Uterus (tissue), 4 donors: ENCODE data around the gene DCAF10. TPM values are rescaled to one million over a fixed set of nuclear protein-coding genes. Genes with fewer than 3 reads are reported as not detected.

Experiments
- DNase-seq, 2 donors: peaks; one replicate each; pipeline ENCODE4 v3.0.0-alpha.2; 2019 to 2020
- H3K27ac ChIP-seq, 2 donors: fragments of 200-600 bp; sonication (generic); 1 replicate in 1 of 2; 2 replicates in 1 of 2; pipeline ENCODE4 v1.5.1; 2016 to 2018
- H3K27me3 ChIP-seq, 2 donors: fragments of 200-600 bp; sonication (generic); one replicate each; pipeline ENCODE4 v1.5.1; 2018 to 2019; ENCODE audit warnings: control low read depth in 1 of 2
- H3K36me3 ChIP-seq, 2 donors: fragments of 200-600 bp; sonication (generic); one replicate each; pipeline ENCODE4 v1.5.1; 2019; ENCODE audit warnings: control low read depth in 1 of 2
- H3K4me1 ChIP-seq, 2 donors: fragments of 200-600 bp; sonication (generic); one replicate each; pipeline ENCODE4 v1.5.1; 2018 to 2019; ENCODE audit warnings: control low read depth in 1 of 2
- H3K4me3 ChIP-seq, 2 donors: fragments of 200-600 bp; sonication (generic); 1 replicate in 1 of 2; 2 replicates in 1 of 2; pipeline ENCODE4 v1.5.1; 2018 to 2019; ENCODE audit warnings: mild to moderate bottlenecking in 1 of 2
- H3K9me3 ChIP-seq, 2 donors: fragments of 200-600 bp; sonication (generic); one replicate each; pipeline ENCODE4 v1.5.1; 2019; ENCODE audit warnings: control low read depth in 1 of 2
- CTCF ChIP-seq, 4 experiments: fragments of 200-600 bp in 2 of 4; fragments of 450-650 bp in 2 of 4; sonication (generic) in 2 of 4; IDR thresholded peaks; one replicate each; pipeline ENCODE4 v1.5.1; 2016 to 2019; ENCODE audit warnings: antibody characterized with exemption in 4 of 4, mild to moderate bottlenecking in 2 of 4, moderate library complexity in 1 of 4
- POLR2A ChIP-seq, 2 donors: fragments of 450-650 bp; IDR thresholded peaks; one replicate each; pipeline ENCODE4 v1.6.1; 2016; ENCODE audit warnings: antibody characterized with exemption in 2 of 2, mild to moderate bottlenecking in 1 of 2, moderate library complexity in 1 of 2
- intact Hi-C: fragments of 100-400 bp; cut with DNase I; formaldehyde crosslinking; loops from one replicate; pipeline ENCODE4 v1.15.1; 2023; ENCODE audit warnings: low total_unique reads
- total RNA-seq, 4 donors: library from RNA; depleted of rRNA in 3 of 4; stranded (reverse); fragments of >200 nt in 3 of 4; gene quantifications; one replicate each; pipeline versions ENCODE4 v1.1.0 to v1.2.4, GENCODE V29; 2014 to 2023
- donor health status: DM: yes; HTN: yes; CAD: no.

Gene DCAF10
- total RNA-seq, 4 donors from 2014 or later: 10.8 to 34.8 (median 29.6) TPM

- H3K4me1 ChIP-seq: no peaks in the 10 kb centered on the region
- TF ChIP-seq CTCF (IDR thresholded peaks at IDR 0.05): no peak
- no peak for TF ChIP-seq POLR2A (IDR thresholded peaks at IDR 0.05)
- no peak overlapping the region for H3K27ac ChIP-seq
- intact Hi-C loops: no loop called here
- no peaks in the 10 kb centered on the region for H3K27me3 ChIP-seq
- no peak overlapping the region for H3K4me3 ChIP-seq
- H3K9me3 ChIP-seq: no peaks in the 10 kb centered on the region
- H3K36me3 ChIP-seq: no peaks in the 10 kb centered on the region
- DNase-seq: no peak
Measured at GRCh38 chr9:37839496-37840461, 39.2 kb downstream of the DCAF10 start.

- Histone ChIP-seq H3K4me3 (no peak overlapping the region), H3K27me3 (no peaks in the 10 kb centered on the region), H3K4me1 (no peaks in the 10 kb centered on the region), H3K36me3 (no peaks in the 10 kb centered on the region), H3K27ac (no peak overlapping the region), H3K9me3 (no peaks in the 10 kb centered on the region)
- no peak for DNase-seq
- TF ChIP-seq POLR2A (IDR thresholded peaks at IDR 0.05) (no peak), CTCF (IDR thresholded peaks at IDR 0.05) (no peak)
- intact Hi-C loops: no loop called here
Measured at GRCh38 chr9:37840560-37841194, 40.1 kb downstream of the DCAF10 start.

- Histone ChIP-seq H3K27me3 (no peaks in the 10 kb centered on the region), H3K4me3 (no peak overlapping the region), H3K36me3 (no peaks in the 10 kb centered on the region), H3K4me1 (no peaks in the 10 kb centered on the region), H3K27ac (no peak overlapping the region), H3K9me3 (no peaks in the 10 kb centered on the region)
- TF ChIP-seq CTCF (IDR thresholded peaks at IDR 0.05): no peak
- no peak for TF ChIP-seq POLR2A (IDR thresholded peaks at IDR 0.05)
- DNase-seq: no peak
- intact Hi-C loops: no loop called here
Measured at GRCh38 chr9:37852222-37852621, 51.6 kb downstream of the DCAF10 start.

- DNase-seq: no peak
- Histone ChIP-seq H3K36me3 (no peaks in the 10 kb centered on the region), H3K4me1 (no peaks in the 10 kb centered on the region), H3K9me3 (no peaks in the 10 kb centered on the region), H3K27ac (no peak overlapping the region), H3K27me3 (no peaks in the 10 kb centered on the region), H3K4me3 (no peak overlapping the region)
- TF ChIP-seq POLR2A (IDR thresholded peaks at IDR 0.05): no peak
- TF ChIP-seq CTCF (IDR thresholded peaks at IDR 0.05): no peak
- intact Hi-C loops: no loop called here
Measured at GRCh38 chr9:37856551-37856950, 56.0 kb downstream of the DCAF10 start.

GRCh38 chr9:37859043-37859442 is 58.4 kb downstream of the DCAF10 start:
- intact Hi-C loops: no loop called here

More at GRCh38 chr9:37859043-37859442, 58.4 kb downstream of the DCAF10 start:
- no peaks in the 10 kb centered on the region for H3K36me3 ChIP-seq
- H3K4me1 ChIP-seq: no peaks in the 10 kb centered on the region
- H3K4me3 ChIP-seq: no peak overlapping the region
- TF ChIP-seq POLR2A (IDR thresholded peaks at IDR 0.05) (no peak), CTCF (IDR thresholded peaks at IDR 0.05) (no peak)
- H3K27ac ChIP-seq: no peak overlapping the region
- DNase-seq: no peak
- no peaks in the 10 kb centered on the region for H3K27me3 ChIP-seq
- no peaks in the 10 kb centered on the region for H3K9me3 ChIP-seq
